NCI-H345 (cell line): ENCODE measurements around the gene CLVS2.

Experiments used
- DNase-seq: peaks from one replicate; lab custom pipeline; 2025; lab: John Stamatoyannopoulos, UW

CLVS2 gene

DNA sequence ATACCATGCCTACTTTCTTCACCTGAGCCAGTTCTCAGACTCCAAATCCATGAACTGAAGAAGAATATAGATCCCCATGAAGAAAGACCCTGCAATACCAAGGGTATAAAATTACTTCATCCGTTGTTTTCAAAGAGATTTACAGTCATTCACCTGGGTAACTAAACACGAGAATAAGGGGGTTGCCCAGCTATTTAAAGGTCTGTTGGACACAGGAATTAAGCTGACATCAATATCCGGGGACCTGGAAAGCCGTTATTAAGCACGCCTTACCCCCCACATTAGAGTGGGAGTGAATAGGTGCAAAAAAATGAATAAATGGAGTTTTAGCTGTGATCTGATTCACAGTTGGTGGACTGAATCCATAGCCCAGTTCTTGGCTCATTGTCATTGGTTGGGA, 28.9 kb downstream of the CLVS2 start:
- DNase-seq = no peak

DNA sequence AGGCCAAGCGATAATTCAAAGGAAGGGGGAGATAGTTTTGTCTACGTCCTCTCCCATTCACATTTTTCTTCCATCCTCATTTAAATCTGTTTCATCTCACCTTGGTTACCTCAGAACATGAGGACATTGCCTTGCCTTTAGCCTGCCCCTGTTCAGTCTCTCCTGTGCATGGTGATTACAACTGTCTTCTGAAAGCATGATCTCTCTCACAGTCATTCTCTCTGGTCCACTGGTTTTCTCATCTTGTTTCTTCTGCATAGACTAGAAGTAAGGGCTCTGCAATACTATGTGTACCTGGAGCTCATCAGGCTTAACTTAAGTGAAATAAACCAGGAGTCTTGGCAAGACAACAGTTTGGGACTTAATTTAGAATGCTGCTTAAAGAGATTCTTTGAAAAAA, 31.4 kb downstream of the CLVS2 start:
- DNase-seq = no peak

DNA sequence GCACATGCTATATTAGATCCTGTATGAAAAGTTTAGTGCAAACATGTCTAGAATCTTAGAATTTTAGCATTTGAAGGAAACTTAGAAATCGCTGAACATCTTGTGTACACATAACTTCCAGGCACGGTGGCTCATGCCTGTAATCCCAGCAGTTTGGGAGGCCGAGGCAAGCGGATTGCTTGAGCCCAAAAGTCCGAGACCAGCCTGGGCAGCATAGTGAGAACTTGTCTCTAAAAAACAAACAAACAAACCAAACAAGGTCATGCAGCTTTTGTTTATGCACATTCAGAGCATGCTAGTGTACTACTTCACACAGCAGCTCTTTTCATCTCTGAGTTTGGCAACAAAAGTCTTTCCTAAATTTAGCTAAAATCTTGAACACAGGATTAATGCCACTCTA, 32.2 kb downstream of the CLVS2 start:
- no peak for DNase-seq

DNA sequence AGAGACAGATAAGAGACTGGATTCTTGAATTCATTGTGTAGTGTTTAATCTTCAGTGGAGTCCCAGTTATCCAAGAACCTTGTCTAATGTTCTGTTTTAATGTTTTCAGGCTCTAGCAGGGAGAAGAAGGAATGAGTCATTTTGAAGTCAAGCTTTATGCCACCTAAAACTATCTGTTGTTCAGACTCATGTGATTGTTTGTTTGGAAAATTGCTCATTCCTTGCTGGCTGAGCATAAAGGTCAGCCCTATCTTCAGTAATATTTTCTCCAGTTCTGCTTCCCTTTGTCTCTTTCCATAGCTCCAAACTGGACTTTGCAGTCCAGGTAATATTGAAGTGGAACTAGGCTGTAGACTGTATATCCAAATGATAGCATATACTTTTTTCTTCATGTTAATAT, 34.2 kb downstream of the CLVS2 start:
- no peak for DNase-seq

DNA sequence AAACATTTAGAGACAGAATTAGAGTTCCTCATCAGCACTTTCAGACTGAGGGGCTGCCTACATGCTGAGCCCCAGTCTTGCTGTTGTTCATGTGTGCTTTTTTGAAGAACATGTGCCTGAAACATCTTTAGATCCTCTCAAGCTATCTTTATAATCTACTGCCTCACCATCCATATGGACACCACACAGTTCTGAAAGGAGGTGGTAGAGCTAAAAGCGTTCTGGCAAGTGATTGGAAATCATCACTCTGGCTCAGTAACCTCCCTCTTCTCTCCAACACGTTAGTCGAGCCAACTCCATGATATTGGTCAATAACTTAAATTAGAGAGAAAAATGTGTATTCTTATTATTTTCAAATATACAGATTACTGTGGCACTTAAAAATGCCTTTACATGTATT, 40.6 kb downstream of the CLVS2 start:
- DNase-seq = no peak

DNA sequence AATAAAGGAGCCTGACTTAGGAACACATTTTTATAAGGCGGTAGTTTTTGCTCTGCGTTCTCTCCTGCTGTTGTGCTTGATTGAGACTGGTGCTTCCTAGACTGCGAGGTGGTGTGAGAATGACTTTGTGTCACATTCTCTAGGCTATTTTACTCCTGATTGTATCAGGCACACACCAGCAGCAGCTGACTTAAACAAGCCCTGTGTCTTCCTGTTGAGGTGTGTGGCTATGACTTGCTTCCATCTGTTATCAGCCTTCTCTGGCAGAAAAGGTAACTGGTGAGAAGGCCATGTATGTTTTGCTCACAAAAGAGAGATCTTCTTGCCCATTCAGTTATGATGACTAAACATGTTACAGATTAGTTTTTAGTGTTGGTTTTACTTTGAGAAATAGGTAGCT, 43.4 kb downstream of the CLVS2 start:
- DNase-seq = no peak

DNA sequence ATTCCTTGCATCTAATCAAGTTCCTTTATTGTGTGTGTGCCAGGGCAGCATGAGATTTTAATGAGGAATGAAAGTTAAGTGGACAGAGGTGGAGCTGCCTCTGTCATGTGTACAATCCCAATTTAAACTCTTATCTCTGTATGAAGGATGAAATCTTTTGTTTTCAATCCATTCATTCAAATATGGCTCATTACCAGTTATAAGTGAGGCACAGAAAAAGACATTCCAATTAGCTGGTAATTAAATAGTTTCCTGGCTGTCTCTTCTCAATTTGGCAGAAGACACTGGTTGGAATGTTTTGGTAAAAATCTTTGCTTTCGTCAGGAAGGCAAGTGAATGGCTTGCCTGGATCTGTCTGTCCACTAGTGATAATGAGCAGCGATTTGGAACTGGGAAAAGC, 46.4 kb downstream of the CLVS2 start:
- DNase-seq = no peak

DNA sequence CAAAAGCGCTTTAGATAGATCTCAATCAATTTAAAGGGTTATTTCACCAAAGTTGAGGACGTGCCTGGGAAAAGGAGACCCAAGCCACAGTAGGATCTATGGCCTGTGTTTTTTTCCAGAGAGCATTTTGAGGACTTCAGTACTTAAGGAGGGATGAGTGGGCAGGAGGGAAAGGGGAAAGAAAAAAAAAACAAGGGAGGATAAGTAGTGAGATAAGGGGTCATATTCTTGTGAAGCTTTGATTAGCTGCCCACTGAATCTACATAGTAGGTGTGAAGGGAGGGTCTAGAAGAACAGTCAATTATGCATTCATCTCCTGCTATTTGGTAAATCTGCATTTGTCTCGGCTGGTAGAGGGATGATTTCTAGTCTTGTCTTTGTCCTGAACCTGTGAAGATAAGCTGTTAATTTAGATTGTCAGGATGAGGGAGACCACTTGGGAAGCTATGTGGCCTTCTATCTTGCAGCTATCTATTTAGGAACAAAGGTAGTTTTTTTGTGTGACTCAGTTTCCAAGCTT, 48.4 kb downstream of the CLVS2 start:
- DNase-seq = no peak

DNA sequence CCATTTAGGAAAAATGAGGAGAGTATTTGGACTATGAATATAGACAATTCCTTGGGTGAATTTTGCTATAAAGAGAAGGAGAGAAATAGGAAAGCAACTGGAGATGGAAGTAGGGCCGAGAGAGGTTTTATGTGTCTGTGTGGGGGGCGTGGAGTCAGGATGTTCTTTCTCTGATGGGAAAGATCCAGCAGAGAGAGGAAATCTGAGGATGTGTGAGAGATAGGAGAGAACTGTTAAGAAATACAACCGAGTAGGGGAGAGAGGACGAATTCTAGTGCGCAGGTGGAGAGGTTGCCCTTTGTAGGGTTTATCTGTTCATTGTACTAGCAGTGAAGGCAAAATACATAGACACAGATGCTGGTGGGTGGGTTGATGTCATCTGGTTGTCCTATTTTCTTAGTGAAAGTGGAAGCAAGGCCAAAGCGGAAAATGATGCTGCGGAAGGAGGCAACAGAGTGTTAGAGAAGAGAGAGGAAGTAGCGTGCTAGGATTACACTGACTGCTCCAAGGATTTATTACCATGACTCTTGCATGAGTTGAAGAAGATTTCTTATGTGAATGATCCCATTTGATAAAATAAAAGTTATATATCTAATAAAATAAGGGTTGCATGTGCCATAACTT, 57.7 kb downstream of the CLVS2 start:
- no peak for DNase-seq

DNA sequence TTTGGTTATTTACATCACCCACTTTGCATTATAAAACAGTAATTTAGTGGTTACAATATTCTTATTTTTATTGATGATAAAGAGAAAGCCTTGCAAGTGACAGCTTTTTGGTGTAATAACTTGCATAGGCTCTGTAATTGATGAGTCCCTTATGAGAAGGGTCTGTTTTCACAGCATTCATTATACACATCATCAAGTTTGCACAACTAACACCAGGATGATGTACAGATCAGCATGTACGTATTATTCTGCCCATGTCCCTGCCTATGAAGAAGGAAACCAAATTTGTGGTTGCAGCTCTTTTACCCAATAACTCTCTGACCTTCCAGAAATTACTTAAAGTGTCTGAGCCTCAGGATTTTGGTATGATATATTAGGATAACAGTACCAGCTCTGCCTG, 59.2 kb downstream of the CLVS2 start:
- DNase-seq = no peak

DNA sequence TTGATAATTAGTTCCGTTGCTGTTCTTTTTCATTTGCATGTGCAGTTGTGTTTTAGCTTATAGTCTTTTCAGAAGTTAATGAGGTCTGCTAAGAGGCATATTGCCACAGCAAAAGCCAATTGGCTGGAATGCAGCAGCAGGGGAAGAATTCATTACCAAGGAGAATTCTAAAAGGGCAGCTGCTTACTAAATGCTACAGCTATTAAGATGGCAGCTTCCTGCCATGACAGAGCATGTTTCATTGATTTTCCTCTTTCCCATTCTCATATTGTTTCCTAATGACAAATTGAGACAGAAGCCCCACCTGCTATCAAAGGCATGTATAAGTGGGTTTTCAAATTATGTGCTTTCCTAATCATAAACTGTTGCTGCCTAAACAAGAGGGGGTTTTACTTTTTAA, 66.6 kb downstream of the CLVS2 start:
- DNase-seq = no peak

DNA sequence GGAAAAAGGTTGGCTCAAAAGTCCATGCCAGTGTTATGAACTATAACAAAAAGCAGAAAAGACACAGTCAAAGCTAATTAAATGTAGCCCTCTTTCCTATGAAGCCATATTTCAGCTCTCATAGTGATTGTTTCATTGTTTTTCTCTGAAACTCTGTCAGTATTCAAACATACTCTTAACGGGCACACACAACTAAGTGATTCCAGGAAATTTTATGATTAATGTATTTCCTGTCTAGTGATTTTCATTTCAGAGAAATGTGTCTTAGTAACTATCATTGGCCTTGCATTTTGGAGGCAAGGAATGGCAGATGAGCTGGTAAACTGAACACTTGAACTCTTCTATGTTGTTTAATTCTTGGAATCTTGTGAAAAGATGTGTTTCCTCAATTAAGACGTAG, 68.0 kb downstream of the CLVS2 start:
- no peak for DNase-seq

DNA sequence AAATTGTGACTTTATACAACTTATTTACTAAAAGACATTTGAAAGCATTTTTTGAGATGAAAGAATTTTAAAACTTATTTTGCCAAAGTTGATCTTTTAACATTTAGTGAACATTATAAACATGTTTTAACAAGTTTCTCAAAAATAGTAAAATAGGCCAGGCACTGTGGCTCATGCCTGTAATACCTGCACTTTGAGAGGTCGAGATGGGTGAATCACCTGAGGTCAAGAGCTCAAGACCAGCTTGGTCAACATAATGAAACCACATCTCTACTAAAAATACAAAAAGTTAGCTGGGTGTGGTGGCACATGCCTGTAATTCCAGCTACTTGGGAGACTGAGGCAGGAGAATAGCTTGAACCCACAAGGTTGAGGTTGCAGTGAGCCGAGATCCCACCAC, 78.6 kb downstream of the CLVS2 start:
- no peak for DNase-seq

DNA sequence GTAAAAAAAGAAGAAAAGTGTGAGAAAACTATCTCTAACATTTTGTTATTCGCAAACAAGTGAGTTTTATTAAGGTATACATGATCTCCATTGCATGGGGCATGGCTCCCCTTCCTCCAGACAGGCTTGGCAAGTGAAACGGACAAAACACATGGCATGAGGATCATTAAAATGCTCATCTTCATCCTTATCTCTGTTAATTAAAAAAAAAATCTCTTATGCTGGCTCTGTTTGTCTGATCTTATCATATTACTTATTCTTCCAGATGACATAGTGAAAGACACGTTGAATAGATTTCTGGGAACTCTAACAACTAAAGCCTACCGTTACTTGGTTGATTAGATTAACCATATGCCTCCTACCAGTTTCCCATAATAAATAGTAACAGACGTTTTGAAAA, 89.4 kb downstream of the CLVS2 start:
- DNase-seq = no peak

DNA sequence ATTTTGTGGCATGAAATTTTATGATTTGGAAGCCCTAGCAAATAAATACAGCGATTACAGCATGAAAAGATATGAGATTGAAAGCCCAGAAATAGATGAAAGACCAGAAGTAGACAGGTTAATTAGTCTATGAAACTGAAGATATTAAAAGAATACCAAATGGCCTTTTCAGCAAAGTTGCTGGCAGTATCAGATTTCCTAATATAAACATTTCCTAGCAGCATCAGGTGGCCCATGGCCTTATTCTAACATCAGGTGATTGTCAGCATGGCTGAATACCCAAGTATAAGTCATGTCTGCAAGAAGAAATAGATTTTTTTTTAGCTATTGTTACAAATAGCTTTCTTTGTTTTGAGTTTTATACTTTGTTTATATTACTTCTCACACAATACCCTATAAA, 93.2 kb downstream of the CLVS2 start:
- DNase-seq = no peak

DNA sequence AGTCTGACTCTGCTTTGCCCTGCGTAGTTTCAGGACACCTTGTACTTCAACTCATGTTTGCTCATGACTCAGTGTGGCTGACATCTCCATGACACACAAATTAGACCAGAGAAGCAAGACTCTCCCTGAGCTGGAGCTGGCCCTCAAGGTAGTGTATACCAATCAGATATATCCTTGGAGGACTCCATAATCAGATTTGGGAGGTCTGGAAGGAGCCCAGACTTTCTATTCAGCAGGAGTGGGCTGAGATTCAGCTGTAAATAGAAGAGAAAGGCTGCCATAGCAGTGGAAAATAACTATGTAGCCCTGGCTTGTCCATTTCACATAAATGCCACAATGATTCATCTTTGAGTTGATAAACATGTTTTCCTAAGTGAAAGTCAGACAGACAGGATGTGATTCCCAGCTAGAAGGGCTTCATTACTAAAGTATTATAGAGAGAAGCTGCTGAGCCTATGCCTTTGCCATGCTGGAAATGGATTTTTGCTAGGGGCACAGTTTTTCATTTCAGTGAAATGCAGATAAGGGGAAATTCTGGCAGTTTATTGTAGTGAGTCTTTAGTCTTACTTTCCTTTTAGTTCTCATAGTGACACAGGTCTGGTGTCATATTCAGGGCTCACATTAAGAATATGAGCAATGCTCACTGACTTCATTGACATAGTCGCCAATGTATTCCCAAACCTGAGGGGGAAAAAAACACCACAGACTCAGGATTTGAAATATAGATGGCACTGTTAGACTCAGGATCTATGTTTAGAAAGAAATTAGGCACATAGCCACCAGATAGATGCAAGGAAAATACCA, 95.3 kb downstream of the CLVS2 start:
- DNase-seq = no peak

DNA sequence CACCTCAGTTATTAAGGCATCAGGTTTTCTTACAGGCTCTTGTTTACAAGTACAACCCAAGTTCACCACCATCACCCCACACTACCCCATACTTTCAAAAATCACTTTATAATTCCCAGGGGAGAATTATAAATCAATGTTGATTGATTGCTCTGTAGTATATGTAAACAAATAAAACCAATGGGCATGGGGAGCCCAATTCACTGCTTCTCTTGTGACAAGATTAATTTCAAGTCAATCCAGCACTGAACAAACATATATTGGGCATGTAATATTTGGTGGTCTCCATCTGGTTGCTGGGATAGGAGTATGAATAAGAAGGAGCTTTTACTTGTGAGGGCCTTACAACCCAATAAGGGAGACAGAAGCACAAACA, 95.8 kb downstream of the CLVS2 start:
- DNase-seq = no peak

DNA sequence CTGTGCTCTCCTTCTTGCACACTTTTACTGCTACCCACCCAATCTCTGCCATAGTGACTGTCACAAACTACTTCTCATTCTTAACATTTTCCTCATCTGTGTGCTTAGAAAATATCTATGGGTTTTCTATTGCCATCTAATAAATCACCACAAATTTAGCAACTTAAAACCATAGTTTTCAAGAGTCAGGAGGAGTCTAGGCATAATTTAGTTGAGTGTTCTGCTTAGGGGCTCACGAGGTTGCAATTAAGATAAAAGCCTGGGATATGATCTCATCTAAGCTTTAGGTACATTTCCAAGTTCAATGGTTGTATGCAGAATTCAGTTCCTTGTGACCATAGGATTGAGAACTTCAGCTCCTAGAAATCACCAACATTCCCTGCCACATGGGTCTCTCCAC, 98.8 kb downstream of the CLVS2 start:
- no peak for DNase-seq

DNA sequence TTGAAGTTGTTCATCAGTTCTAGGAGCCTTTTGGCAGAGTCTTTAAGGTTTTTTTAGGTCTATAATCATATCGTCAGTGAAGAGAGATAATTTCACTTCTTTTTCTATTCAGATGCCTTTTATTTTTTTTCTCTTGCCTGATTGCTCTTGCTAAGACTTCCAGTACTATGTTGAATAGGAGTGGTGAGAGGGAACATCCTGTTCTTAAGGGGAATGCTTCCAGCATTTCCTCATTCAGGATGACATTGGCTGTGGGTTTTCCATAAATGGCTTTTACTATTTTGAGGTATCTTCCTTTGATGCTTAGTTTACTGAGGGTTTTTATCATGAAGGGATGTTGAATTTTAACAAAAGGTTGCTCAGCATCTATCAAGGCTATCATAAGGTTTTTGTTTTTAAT, 109.5 kb downstream of the CLVS2 start:
- no peak for DNase-seq

DNA sequence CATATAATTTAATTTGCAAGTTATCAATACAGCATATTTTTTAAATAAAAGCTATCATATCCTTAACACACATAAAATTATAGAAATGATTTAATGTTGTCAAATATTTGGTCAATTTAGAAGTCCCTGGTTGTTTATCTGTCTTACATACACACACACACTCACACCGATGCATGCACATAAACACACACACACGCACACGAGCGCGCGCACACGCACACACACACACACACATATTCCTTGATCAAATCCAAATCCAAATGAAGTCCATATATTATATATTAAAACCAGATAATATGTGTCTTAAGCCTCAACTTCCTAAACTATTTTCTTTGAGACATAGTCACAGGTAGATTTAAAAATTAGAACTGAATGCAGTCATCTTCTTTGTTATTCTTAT, 120.3 kb downstream of the CLVS2 start:
- DNase-seq = no peak

DNA sequence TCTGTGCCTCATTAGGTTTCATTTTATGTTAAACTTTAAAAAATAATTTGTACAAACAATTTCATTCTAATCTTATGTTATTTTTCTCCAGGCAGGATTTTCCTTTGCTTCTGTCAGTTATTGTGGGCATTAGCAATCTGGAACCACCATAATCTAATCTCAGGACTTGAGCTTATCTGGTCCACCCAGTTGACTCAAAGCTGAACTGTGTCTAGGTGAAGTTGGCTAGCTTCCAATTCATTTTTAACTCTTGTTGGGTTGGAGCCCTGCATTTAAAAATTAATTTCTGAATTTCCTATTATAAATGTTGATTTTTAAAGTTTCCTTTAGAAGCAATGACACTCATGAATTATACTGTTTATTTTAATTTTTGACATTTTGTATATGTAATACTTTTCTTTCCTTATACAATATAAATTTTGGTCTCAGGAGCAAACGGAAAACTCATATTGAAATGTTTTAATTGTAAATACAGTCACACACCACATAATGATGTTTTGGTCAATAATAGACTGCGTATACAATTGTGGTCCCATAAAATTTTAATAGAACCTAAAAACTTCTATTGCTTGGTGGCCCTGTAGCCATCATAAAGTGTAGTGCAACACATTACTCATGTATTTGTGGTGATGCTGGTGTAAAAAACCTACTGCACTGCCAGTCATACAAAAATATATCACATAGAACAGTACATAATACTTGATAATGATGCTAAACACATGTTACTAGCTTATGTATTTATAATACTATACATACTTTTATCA, 121.3 kb downstream of the CLVS2 start:
- DNase-seq = no peak

DNA sequence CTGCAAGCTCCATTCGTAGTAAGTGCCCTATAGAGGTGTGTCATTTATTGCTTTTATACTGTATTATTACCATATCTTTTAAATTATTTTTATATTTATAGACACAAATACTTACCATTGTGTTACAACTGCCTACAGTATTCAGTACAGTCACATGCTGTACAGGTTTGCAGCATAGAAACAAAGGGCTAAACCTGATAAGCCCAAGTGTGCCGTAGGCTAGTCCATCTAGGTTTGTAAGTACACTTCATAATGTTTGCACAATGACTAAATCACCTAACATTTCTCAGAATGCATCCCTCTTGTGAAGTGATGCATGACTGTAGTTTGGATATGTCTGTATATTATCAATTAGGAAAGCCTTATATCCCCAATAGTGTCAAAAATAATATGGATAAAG, 122.8 kb downstream of the CLVS2 start:
- peak; percentile 75 for DNase-seq
